ENCODE results near the gene TNPO3. TPM values are rescaled to one million over a fixed set of nuclear protein-coding genes. Genes with fewer than 3 reads are reported as not detected.
A peak's percentile ranks its signal among the peaks of the same experiment; 100 is the strongest.
"Not testable (repeated sequence)": the region's sequence is repeated elsewhere in the genome, so short reads cannot be mapped to it uniquely, and the experiment has no call there.

Gene TNPO3
- polyA plus RNA-seq, 3 donors = 44.7 to 49.3 (median 46.7) TPM

DNA sequence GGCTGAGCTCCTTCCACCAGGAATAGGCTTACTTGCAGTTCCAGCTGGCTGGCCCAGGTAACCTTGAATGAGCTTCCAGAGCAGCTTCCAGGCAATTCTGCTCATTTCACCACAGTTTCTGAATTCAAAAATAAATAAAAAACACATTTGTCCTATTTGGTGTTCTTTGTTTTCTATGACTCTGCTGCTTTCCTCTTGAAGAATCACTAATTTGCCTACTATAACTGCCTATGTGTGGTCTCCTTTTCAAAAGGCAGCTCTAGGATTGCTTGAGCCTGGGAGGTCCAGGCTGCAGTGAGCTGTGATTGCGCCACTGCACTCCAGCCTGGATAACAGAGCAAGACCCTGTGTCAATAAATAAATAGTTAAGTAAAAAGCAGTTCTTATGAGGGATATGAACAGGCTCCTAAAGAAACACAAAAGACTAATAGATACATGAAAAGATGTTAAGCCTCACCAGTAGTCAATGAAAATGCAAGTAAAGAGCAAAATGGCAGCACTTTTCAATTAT is 19.5 kb upstream of the TNPO3 start:
- DNase-seq = no peak

DNA sequence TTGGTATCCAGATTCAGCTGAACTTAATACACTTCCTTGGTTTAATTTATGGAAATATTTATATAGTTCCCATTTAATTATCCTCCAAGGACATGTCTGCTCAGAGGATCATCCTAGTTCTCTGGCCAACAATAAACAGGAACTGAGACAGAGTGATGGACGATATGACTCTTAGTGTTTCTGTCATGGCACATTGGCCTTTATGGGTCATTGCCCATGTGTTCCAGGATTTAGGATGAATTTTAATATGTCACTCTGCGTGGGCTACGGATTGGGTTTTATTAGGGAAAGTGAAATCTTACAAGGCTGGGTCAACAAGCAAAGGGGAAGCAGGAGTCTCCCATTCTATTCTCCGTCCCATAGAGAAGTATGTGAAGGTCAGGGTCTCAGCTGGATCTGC is 18.8 kb upstream of the TNPO3 start:
- DNase-seq = no peak

DNA sequence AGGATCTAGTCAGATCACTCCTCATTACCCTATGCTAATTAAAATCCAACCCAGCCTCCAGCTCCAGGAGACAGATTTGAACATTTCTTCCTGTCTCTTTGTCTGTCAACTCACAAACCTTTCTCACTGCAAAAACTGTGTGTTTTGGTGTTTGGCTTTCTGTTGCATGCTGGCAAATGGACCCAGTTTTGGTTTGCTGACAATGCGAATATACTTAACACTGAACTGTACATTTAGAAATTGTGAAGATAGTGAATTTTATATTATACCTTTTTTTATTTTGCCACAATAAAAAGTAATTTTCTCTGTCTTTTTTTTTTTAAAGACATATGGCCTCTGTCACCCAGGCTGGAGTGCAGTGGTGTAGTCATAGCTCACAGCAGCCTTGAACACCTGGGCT is 18.3 kb upstream of the TNPO3 start:
- no peak for DNase-seq

DNA sequence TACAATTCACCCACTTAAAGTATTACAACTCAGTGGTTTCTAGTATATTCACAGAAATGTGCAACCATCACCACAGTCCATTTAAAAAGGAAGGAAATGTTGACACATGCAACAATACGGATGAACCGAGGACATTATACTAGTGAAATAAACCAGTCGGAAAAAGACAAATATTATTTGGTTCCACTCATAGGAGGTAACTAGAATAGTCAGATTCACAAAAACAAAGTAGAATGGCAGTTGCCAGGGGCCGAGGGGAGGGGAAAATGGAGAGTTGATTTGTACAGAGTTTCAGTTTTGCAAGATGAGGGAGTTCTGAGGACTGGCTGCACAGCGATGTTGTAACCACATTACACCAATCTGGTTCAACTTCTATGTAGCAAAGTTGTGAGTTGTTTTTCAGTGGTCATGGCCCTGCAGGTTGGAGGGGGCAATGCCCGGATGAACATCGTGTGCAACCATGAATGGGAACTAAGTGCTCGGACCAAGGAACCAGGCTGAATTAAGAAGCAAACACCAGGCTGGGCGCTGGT is 17.6 kb upstream of the TNPO3 start:
- DNase-seq = no peak

DNA sequence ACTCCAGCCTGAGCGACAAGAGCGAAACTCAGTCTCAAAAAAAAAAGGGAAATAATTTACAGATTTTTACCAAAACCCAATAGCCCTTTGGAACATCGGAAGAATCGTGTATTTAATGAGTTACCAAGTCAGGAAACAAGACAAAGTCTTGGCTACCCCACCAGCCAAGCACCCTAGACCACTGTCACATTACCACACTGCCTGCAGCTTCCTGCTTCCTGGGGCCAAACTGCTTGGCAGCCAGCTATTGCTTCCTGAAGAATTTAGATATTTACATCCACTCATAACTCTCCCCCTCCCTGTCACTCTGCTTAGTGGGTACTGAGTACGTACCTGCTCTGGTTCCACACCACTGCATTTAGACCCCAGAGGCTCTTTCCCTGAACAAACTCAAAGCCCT is 14.1 kb upstream of the TNPO3 start:
- no peak for DNase-seq

DNA sequence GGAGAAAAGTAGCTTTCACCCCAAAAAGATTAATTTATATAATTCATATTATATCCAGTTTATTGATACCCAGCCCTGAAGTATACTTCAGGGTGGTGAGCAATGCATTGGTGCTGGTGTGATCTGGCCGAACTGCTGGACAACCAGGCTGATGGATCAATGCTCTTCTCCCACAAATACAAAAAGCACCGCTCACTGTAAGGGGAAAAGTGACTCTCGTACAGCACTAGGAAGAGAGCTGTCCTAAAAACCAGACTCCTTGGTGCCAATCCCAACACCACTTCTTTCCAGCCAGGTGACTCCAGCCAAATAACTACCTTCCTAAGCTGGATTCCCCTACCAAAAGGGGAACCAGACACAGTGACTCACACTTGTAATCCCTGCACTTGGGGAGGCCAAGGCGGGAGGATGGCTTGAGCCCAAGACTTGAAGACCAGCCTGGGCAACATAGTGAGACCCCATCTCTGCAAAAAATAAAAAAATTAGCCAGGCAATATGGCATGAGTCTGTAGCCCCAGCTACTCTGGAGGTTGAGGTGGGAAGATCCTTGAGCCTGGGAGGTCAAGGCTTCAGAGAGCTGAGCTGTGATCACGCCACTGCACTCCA is 13.1 kb upstream of the TNPO3 start:
- no peak for DNase-seq

DNA sequence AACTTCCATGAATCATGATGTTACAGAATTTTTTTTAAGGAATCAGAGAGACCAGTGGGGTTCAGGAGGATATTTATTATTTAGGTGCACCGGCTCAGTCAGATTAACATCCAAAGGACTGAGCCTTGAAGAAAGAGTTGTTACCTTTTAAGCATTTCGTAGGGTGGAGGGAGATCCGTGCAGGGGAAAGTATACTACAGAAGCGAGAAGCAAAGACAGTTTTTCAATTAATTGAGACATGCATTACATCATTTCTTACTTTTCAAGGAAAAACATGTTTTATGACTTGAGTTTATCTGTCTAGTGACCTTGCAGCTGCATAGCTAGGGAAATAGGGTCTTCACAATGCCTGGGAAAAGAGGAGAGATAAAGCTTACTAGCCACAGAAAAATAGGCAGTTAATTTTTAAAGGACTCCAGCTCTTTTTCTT is 12.2 kb upstream of the TNPO3 start:
- DNase-seq = not testable (repeated sequence)

DNA sequence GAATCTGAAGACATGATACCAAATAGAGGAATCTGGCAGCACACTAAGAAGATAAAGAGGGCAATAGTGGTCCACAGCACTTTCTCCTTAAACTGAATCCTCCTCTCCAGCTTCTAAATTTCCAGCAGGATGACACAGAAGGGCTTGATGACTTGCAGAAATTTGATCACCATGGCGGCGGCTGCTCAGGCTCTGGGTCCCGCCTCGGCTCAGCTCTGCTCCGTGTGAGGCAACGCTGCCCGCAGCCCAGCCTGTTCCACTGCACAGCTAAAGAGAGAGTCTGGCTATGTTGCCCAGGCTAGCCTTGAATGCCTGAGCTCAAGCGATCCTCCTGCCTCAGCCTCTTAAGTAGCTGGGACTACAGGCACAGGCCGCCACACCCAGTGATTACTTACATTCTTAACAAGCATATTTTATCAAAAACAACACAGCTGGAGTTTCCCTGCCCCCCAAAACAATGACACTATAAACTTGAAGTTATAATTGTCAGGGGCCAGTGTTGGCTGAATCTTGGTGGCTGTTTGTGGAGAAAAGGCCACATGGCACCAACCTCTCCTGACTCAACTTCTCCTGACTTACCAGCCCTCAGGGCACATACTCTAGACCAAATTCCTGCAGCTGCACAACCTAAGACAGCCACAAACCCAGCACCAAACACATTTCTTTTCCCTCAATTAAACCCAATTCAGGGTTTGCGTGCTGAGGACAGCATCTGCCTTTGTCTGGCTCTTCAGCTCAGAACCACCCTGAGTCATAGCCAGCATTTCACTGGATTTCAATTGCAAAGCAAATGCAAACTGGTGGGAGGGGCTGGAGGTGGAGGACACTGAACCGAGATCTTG is 11.6 kb upstream of the TNPO3 start:
- peak; percentile 5 for DNase-seq

DNA sequence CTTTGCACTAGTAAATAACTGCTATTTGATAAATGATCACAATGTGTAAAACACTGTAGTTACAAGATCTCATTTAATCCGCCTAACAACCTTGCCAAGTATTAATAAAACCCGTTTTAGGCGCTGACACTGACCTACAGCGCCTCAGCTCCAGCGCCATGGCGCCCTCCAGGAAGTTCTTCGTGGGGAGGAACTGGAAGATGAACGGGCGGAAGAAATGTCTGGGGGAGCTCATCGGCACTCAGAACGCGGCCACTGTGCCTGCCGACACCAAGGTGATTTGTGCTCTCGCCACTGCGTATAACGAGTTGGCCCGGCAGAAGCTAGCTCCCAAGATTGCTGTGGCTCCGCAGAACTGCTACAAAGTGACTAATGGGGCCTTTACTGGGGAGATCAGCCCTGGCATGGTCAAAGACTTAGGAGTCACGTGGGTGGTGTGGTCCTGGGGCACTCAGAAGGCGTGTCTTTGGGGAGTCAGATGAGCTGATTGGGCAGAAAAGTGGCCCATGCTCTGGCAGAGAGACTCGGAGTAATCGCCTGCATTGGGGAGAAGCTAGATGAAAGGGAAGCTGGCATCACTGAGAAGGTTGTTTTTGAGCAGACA is 1.1 kb upstream of the TNPO3 start:
- DNase-seq = no peak

DNA sequence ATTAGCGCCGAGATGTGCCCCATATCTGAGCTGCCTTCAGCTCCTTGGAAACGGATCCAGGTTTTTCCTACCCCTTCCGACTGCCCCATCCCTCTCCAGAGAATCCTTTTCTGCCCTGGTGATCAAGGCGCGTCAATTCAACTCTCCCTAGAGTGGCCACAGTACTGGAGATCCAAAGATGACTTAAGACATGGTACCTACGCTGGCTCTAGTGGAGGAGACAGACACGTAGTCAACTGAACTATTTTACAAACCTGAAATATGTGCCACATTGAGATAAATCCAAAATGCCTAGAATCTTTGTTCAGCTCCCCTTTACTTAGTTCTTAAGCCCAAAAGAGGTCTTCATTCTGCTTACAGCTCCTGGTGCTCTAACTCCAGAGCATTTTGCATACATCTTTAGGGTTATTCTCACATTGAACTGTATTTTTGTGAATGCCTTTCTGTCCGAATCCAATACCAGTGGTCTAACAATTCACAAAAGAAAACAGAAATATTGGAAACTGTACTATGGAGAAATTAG is 444 bp upstream of the TNPO3 start:
- no peak for DNase-seq

DNA sequence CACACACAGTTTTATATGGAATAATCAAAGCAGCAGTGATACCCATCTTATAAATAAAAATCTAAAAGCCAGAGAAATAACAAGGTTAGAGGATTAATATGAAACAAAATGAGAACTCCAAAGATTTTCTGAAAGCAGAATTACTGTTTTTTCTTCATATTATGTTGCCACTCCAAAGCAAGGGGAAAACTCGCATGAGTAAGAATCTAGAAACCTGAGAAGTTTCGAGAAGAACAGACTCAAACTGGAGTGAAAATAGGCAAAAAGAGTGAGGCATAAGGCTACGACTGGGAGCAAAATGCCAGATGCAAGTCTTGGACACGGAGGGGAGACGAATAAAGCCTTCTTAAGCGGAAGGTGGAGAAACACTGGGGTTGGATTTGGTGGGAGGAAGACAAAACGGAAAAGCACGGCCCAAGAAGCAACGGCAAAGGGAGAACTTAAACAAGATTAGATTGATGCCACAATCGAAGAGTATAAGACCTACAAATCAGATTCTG is 923 bp downstream of the TNPO3 start:
- peak; percentile 14 for DNase-seq

DNA sequence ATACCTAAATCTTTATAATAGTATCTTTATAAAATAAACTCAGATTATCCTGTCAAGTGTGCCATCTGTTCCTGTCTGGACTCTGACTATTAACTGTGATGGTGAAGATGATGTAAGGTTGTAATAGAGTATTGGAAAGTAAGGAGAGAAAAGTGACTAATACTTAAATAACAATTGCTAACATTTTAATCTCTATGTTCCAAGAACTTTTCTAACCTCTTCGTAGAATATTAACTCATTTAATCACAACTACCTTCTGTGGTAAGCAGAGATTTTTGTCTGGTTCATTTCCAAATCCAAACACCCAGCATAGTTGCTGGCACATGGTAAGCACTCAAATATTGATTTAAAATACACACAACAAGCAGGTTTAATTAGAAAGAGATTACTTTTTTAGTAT is 2.5 kb downstream of the TNPO3 start:
- DNase-seq = no peak

DNA sequence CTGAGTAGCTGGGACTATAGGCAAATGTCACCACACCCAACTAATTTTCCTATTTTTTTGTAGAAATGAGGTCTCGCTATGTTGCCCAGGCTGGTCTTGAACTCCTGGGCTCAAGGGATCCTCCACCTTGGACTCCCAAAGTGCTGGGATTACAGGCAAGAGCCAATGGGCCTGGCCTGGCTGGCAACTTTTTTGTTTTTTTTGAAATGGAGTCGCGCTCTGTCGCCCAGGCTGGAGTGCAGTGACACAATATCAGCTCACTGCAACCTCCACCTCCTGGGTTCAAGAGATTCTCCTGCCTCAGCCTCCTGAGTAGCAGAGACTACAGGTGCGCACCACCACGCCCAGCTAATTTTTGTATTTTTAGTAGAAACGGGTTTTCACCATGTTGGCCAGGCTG is 3.5 kb downstream of the TNPO3 start:
- DNase-seq = not testable (repeated sequence)

DNA sequence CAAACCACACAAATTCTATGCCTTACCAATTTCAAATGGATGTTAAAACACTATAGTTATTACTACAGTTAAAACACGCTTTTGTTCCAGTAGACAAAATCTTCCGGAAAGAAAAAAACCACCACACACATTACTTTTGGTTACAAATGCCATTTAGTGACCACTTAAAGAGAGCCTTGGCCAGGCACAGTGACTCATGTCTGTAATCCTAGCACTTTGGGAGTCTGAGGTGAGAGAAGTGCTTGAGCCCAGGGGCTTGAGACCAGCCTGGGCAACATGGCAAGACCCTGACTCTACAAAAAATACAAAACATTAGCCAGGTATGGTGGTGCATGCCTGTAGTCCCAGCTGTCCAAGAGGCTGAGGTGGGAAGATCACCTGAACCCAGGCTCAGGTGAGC is 7.2 kb downstream of the TNPO3 start:
- no peak for DNase-seq

DNA sequence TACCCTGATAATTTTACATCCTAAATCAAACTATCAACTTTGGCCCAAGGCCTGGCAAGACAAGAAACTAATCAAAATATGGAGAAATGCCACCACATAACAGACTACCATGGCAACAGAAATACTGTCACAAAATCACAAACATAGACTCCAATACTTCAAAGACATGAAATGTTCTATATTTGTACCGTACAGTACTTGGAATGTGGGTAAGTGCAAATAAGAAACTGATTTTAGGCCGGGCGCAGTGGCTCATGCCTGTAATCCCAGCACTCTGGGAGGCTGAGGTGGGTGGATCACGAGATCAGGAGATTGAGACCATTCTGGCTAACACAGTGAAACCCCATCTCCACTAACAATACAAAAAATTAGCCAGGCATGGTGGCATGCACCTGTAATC is 9.2 kb downstream of the TNPO3 start:
- DNase-seq = no peak

DNA sequence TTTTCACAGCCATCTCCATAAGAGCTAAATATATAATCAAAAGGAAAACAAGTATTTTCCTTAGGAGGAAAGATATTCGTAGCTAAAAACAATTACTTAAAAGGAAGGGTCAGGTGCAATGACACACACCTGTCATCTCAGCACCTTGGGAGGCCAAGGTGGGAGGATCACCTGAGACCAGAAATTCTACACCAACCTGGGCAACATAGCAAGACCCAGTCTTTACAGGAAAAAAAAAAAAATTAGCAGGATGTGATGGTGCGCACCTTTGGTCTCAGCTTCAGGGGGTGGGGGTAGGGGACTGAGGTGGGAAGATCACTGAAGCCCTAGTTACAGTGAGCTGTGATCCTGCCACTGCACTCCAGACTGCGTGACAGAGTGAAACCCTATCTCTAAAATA is 11.9 kb downstream of the TNPO3 start:
- DNase-seq = no peak

DNA sequence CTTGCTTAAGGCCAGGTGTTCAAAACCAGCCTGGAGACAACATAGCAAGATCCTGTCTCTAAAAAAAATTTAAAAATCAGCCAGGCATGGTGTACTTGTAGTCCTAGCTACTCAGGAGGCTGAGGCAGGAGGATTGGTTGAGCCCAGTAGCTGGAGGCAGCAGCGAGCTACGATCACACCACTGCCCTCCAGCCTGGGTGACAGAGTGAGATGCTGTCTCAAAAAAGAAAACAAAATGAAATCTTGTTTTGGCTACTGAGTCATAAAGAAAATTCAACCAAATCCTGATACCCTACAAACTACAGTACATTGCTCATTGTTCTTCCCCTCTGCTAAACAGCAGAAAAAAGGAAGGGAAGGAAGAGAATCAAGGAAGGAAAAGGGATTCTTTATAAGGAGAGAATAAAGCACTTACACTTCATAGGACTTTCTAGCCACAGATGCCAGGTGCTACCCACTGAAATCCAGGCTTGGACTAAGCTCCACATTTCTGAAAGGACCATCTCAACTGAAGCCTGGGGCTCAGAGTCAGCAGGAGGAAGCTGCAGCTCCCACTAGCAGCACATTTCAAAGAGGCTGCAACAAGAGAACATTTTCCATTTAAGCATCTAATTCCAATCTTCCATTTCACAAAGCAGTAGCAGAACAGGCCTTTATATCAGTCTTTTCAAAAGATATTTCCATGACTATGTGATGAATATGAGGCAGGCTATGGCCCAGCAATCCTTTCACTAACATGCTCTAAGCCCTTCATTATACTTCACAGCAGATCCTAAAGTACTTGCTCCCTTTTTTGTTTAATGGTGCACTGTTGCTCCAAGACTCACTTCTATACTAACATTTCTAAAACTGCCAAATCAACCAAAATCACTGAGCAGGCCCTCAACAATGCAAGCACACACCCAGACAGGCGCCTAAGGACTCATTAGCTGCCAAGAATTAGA is 13.5 kb downstream of the TNPO3 start:
- DNase-seq = no peak

DNA sequence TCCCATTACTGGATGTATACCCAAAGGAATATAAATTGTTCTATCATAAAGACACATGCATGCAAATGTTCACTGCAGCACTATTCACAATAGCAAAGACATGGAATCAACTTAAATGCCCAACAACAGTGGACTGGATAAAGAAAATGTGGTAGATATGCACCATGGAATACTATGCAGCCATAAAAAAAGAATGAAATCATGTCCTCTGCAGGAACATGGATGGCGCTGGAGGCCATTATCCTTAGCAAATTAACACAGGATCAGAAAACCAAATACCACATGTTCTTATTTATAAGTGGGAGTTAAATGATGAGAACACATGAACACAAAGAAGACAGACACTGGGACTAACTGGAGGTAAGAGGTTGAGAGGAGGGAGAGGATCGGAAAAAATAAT is 16.4 kb downstream of the TNPO3 start:
- DNase-seq = not testable (repeated sequence)

DNA sequence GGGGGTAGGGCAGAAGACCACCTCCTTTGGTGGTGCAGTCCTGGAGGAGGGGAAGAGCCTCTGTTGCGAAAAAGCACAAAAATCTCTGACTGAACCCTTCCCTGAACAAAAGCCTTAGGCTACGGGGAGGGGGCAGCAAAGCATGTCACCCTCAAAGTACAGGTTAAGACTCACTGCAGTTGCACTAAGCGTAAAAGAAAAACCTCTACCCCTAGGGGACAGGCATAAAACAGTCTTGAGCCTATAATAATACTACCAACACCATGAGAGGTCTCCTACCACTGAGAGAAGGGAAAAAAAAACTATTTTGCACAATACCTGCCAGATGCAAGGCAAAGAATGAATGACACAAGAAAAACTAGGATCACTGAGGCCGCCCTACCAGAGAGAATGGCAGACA is 17.3 kb downstream of the TNPO3 start:
- no peak for DNase-seq

DNA sequence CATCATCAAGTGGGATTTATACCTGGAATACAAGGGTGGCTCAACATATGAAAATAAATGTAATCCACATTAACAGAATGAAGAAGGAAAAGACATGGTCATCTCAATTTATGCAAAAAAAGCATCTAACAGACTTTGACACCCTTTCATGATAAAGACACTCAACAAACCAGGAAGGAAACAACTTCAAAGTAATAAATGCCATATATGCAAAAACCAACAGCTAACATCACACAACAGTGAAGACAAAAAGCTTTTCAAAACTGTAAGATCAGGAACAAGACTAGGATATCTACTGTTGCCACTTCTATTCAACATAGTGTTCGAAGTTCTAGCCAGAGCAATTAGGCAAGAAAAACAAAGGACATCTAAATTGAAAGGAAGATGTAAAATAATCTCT is 22.9 kb downstream of the TNPO3 start:
- no peak for DNase-seq

DNA sequence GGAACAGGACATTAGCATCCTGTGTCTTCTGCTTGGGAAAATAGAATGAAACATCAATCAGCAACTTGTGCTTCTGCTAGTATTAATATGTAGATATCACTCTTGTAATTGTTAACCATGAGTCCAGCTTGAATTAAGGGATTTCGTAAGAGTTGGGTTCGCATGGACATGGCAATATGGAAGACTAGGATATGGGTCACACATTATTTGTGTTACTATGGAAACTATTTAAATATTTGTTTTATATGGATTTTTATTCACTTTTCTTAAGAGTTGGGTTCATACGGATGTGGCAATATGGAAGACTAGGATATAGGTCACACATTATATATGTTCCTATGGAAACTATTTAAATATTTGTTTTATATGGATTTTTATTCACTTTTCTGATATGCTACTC is 24.5 kb downstream of the TNPO3 start:
- DNase-seq = no peak
